GM18508 (cell line): ENCODE data around the gene CD200R1.

Experiments used
- ATAC-seq: cut with Tn5 transposase; IDR thresholded peaks from one replicate; pipeline ENCODE4 v1.9.1; 2021; ENCODE audit warnings: moderate number of reproducible peaks; ENCODE audit not compliant: insufficient read depth, unreplicated experiment

CD200R1 gene

GRCh38 chr3:112894258-112894657, 80.6 kb downstream of the CD200R1 start:
- ATAC-seq: no peak

DNA sequence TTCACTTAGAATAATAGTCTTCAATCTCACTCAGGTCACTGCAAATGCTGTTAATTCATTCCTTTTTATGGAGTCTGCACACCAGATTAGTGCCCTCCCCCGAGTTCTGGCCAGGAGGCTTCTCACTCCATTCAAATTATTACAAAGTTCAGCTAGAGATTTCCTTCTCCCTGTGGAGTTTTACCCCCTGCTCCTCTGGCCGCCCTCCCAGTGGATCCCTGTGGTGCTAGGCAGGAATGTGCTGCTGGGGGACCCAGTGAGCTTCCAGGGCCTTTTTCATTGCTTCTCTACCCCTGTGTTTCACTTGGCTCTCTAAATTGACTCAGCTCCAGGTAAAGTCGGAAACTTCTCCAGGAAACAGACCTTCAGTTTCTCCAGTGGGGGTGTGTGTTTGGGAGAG, 85.5 kb downstream of the CD200R1 start:
- no peak for ATAC-seq

- no peak for ATAC-seq
These were observed 86.4 kb downstream of the CD200R1 start for GRCh38 chr3:112888381-112889085.

DNA sequence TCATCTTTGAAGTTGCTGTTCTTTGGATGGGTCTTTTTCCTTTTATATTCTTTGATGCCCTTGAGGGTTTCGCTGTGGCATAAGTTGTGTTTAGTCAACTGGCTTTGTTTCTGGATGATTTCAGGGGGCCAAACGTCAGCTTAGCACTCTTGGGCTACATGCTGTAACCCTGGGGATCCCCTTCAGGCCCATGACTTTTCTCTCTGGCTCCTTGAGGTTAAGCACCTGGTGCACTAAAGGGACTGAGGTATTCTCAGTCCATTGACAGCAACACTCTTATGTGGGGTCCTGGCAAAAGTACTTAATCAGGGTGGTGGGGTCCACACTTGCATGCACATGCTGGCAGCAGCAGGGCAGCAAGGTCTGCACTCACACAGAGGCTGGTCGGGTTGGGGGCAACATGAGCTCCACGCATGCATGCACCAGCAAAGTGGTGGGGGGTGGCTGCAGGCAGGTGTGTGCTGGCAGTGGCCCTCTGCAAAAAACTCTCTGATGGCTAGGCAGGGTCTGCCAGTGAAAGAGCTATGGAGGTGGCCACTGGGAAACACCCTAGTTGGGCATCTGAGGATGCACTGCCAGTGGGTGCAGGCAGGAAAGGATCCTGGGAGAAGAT, 90.1 kb downstream of the CD200R1 start:
- ATAC-seq: no peak

DNA sequence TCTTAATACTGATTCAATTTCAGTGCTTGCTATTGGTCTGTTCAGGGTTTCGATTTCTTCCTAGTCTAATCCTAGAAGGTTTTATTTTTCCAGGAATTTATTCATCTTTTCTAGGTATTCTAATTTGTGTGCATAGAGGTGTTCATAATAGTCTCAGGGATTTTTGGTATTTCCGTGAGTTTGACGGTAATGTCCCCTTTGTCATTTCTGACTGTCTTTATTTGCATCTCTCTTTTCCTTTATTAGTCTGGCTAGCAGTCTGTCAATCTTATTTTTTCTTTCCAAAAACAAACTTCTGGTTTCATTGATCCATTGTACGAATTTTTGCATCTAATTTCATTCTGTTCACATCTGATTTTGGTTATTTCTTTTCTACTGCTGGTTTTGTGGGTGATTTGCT, 93.0 kb downstream of the CD200R1 start:
- no peak for ATAC-seq

DNA sequence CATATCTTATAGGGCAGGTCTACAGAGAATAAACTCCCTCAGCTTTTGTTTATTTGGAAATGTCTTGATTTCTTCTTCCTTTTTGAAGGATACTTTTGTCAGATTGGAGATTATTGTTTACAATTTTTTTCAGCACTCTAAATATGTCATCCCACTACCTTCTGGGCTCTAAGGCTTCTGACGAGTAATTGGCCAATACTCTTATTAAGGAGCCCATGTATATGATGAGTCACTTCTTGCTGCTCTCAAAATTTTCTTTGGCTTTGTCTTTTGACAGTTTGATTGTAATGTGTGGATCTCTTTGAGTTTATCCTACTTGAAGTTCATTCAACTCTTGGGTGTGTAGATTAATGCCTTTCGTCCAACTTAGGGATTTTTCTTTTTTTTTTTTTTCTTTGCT, 99.3 kb downstream of the CD200R1 start:
- ATAC-seq: no peak

- no peak for ATAC-seq
These were observed 100.2 kb downstream of the CD200R1 start for GRCh38 chr3:112874725-112875124.

GRCh38 chr3:112873632-112874031, 101.3 kb downstream of the CD200R1 start:
- peak; percentile 72 for ATAC-seq

DNA sequence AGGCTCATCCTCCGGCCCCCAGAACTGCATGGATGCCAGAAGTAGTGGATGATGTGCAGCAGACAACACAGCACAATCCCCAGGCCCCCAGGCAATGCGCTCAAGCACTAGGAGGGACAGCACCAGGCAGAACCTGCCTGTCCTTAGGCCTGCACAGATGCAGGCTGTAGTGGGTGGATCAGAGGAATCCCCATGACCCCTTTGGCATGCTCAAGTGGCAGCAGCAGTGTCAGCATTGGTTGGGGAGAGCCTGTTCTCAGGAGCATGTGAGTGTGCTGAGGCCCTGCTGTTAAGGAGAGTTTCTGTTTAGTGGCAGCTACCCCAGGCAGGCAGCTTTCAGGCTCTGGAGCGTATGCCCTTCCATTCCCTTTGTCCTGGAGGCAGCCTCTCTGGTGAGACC, 103.2 kb downstream of the CD200R1 start:
- no peak for ATAC-seq
